HCT116 (cell line): ENCODE measurements around the gene DGKZ. TPM values are rescaled to one million over a fixed set of nuclear protein-coding genes. Genes with fewer than 3 reads are reported as not detected.

ENCODE experiments used
- ATAC-seq: fragments of 200-7000 bp; cut with Tn5 transposase; 2 replicates; pipeline ENCODE4 v1.9.1; 2020; ENCODE audit warnings: mild to moderate bottlenecking, moderate library complexity
- BruUV-seq: library from RNA; stranded (reverse); fragments of 400-500 nt; replicated peaks from 2 replicates; lab custom pipeline; 2021; lab: Mats Ljungman, UMichigan
- CTCF ChIA-PET: fragments of 300-600 bp; sonication (Branson Sonifier 250); formaldehyde crosslinking; loops from one replicate; lab custom pipeline; 2021; ENCODE audit warnings: antibody characterized with exemption; lab: Charles Lee
- POLR2A ChIA-PET: fragments of 300-600, 350-600 bp; sonication (Branson Sonifier 250); formaldehyde crosslinking; loops from one replicate; lab custom pipeline; 2021; ENCODE audit warnings: antibody characterized with exemption; lab: Charles Lee
- RAD21 ChIA-PET, 2 experiments: fragments of 300-600 bp; sonication (Branson Sonifier 250); formaldehyde crosslinking; loops; one replicate each; lab custom pipeline; 2023; ENCODE audit warnings: low total read pairs in 2 of 2; ENCODE audit not compliant: uncharacterized antibody in 2 of 2, unreplicated experiment in 2 of 2, low non-redundant PET in 1 of 2; lab: Charles Lee
- DNase-seq: peaks from one replicate; pipeline ENCODE4 v3.0.0-alpha.2; 2010; ENCODE audit warnings: low read depth, low spot score
- H2AFZ ChIP-seq: fragments of 200-600 bp; shearing (Covaris generic), sonication (generic); 2 replicates; pipeline ENCODE4 v1.6.1; 2017; ENCODE audit warnings: low read depth, mixed run types, mixed read lengths, antibody characterized with exemption, low read length; ENCODE audit not compliant: poor library complexity, severe bottlenecking
- H3K27ac ChIP-seq: 2 replicates; pipeline ENCODE4 v1.5.1; 2012; ENCODE audit warnings: low read depth, low read length
- H3K27me3 ChIP-seq: fragments of 200-600 bp; sonication (generic); 2 replicates; pipeline ENCODE4 v1.6.1; 2016; ENCODE audit warnings: mixed run types, low read length, mixed read lengths; ENCODE audit not compliant: insufficient read depth
- H3K36me3 ChIP-seq, 2 experiments: fragments of 200-500 bp in 1 of 2; fragments of 200-600 bp in 1 of 2; sonication (Bioruptor generic) in 1 of 2; sonication (generic) in 1 of 2; 2 replicates each; pipeline versions ENCODE4 v1.5.1 to v1.6.1; 2014 to 2016; ENCODE audit warnings: low read length in 2 of 2, inconsistent platforms in 1 of 2, mixed read lengths in 1 of 2, mixed run types in 1 of 2; ENCODE audit not compliant: insufficient read depth in 2 of 2, control insufficient read depth in 1 of 2
- H3K4me1 ChIP-seq, 2 experiments: fragments of 200-600 bp in 1 of 2; sonication (generic) in 1 of 2; 2 replicates each; pipeline versions ENCODE4 v1.5.1 to v1.6.1; 2012 to 2017; ENCODE audit warnings: low read length in 2 of 2, inconsistent platforms in 1 of 2, mild to moderate bottlenecking in 1 of 2, mixed read lengths in 1 of 2, mixed run types in 1 of 2, moderate library complexity in 1 of 2; ENCODE audit not compliant: insufficient read depth in 2 of 2, control insufficient read depth in 1 of 2
- H3K4me2 ChIP-seq: fragments of 200-600 bp; sonication (generic); 2 replicates; pipeline ENCODE4 v1.6.1; 2017; ENCODE audit warnings: mixed run types, low read length, mixed read lengths
- H3K4me3 ChIP-seq, 2 experiments: fragments of 200-600 bp in 1 of 2; sonication (generic) in 1 of 2; replicated peaks in 1 of 2; 2 replicates each; pipeline ENCODE4 v1.5.1; 2011 to 2016; ENCODE audit warnings: low read length in 2 of 2, control low read depth in 1 of 2, low read depth in 1 of 2, mild to moderate bottlenecking in 1 of 2, mixed read lengths in 1 of 2, mixed run types in 1 of 2
- H3K79me2 ChIP-seq: fragments of 200-600 bp; sonication (generic); 2 replicates; pipeline ENCODE4 v1.6.1; 2017; ENCODE audit warnings: mild to moderate bottlenecking, mixed run types, low read length, moderate library complexity, mixed read lengths; ENCODE audit not compliant: insufficient read depth
- H3K9ac ChIP-seq: fragments of 200-600 bp; sonication (generic); 2 replicates; pipeline ENCODE4 v1.6.1; 2016; ENCODE audit warnings: low read length, mixed read lengths
- H3K9me2 ChIP-seq: fragments of 200-600 bp; sonication (generic), shearing (Covaris generic); 2 replicates; pipeline ENCODE4 v1.6.1; 2017; ENCODE audit warnings: mixed run types, mild to moderate bottlenecking, moderate library complexity; ENCODE audit not compliant: insufficient read depth
- H3K9me3 ChIP-seq, 2 experiments: fragments of 200-500 bp in 1 of 2; fragments of 200-600 bp in 1 of 2; sonication (Bioruptor generic) in 1 of 2; sonication (generic) in 1 of 2; 2 replicates each; pipeline ENCODE4 v1.6.1; 2014 to 2017; ENCODE audit warnings: low read length in 2 of 2, mixed read lengths in 2 of 2, inconsistent platforms in 1 of 2, low read depth in 1 of 2, mild to moderate bottlenecking in 1 of 2, mixed run types in 1 of 2, moderate library complexity in 1 of 2; ENCODE audit not compliant: control insufficient read depth in 1 of 2, insufficient read depth in 1 of 2
- H4K20me1 ChIP-seq: fragments of 200-600 bp; sonication (generic), shearing (Covaris generic); 2 replicates; pipeline ENCODE4 v1.6.1; 2017; ENCODE audit warnings: mixed run types, mild to moderate bottlenecking, moderate library complexity; ENCODE audit not compliant: insufficient read depth
- EZH2phosphoT487 ChIP-seq: fragments of 200-600 bp; IDR thresholded peaks from 2 replicates; pipeline ENCODE4 v1.6.1; 2018; ENCODE audit warnings: antibody characterized with exemption, borderline replicate concordance
- FOSL1 ChIP-seq: IDR thresholded peaks from 2 replicates; pipeline ENCODE4 v1.6.1; 2012; ENCODE audit warnings: low read depth
- MAX ChIP-seq: IDR thresholded peaks from 2 replicates; pipeline ENCODE4 v1.6.1; 2012
- POLR2AphosphoS5 ChIP-seq: IDR thresholded peaks from 2 replicates; pipeline ENCODE4 v1.6.1; 2011; ENCODE audit warnings: mild to moderate bottlenecking, low read depth, low read length, moderate library complexity
- SRF ChIP-seq: IDR thresholded peaks from 2 replicates; pipeline ENCODE4 v1.6.1; 2012; ENCODE audit warnings: low read depth
- YY1 ChIP-seq: IDR thresholded peaks from 2 replicates; pipeline ENCODE4 v1.6.1; 2011; ENCODE audit warnings: low read length, low read depth, moderate library complexity, mild to moderate bottlenecking; ENCODE audit not compliant: insufficient replicate concordance; ENCODE audit errors: extremely low read depth
- ZFX ChIP-seq: fragments of 450-650 bp; IDR thresholded peaks from 2 replicates; pipeline ENCODE4 v1.6.1; 2017
- intact Hi-C: fragments of 100-400 bp; cut with micrococcal nuclease; formaldehyde crosslinking; loops from 2 replicates; pipeline ENCODE4 v1.10.0; 2022
- total RNA-seq: library from RNA; stranded (reverse); gene quantifications from one replicate; pipeline ENCODE4 v1.2.1, GENCODE V29; 2021; ENCODE audit not compliant: unreplicated experiment

Gene DGKZ
- total RNA-seq, 1 experiment from 2014 or later, result 70.2 TPM

GRCh38 chr11:46404476-46405017 lies 57.3 kb downstream of the DGKZ start:
- no TSS peak for BruUV-seq
- ATAC-seq (no peak), DNase-seq (no peak)
- POLR2A ChIA-PET, result no interaction called here
- Histone ChIP-seq H3K4me1 (no peaks in the 10 kb centered on the region), H3K9ac (no peak overlapping the region), H3K9me2 (no peaks in the 10 kb centered on the region), H3K9me3 (no peaks in the 10 kb centered on the region), H3K4me2 (no peak overlapping the region), H3K4me3 (no peak overlapping the region), H3K27me3 (no peaks in the 10 kb centered on the region), H3K36me3 (no peaks in the 10 kb centered on the region; a peak in 1 of 4 replicates), H3K27ac (no peak overlapping the region), H3K79me2 (no peaks in the 10 kb centered on the region), H2AFZ (no peak overlapping the region), H4K20me1 (no peaks in the 10 kb centered on the region)
- TF ChIP-seq POLR2AphosphoS5, result no peak
- no peak for TF ChIP-seq EZH2phosphoT487
- no peak for TF ChIP-seq YY1
- CTCF ChIA-PET, result no interaction called here
- intact Hi-C loops, result no loop called here
- RAD21 ChIA-PET, result no interaction called here

- no peak overlapping the region for H2AFZ ChIP-seq
- H3K9ac ChIP-seq, result no peak overlapping the region
- ChIA-PET POLR2A (no interaction called here), CTCF (no interaction called here), RAD21 (no interaction called here)
- no peak overlapping the region for H3K4me2 ChIP-seq
- H3K36me3 ChIP-seq, result no peaks in the 10 kb centered on the region; a peak in 1 of 4 replicates
- TF ChIP-seq MAX, result no peak
- TF ChIP-seq ZFX, result no peak
- TF ChIP-seq FOSL1, result no peak
- no peak for TF ChIP-seq SRF
- no peak for DNase-seq
- H3K4me1 ChIP-seq, result no peaks in the 10 kb centered on the region
- BruUV-seq, result no TSS peak
- no peak overlapping the region for H3K4me3 ChIP-seq
- H3K79me2 ChIP-seq, result no peaks in the 10 kb centered on the region
- no peaks in the 10 kb centered on the region for H3K9me2 ChIP-seq
- H3K27me3 ChIP-seq, result no peaks in the 10 kb centered on the region
- H4K20me1 ChIP-seq, result no peaks in the 10 kb centered on the region
- intact Hi-C loops, result no loop called here
- no peak overlapping the region for H3K27ac ChIP-seq
- no peak for ATAC-seq
- H3K9me3 ChIP-seq, result no peaks in the 10 kb centered on the region
Observed at GRCh38 chr11:46407635-46408034, 60.4 kb downstream of the DGKZ start.
